ENCODE data around the gene AKR1D1. TPM values are rescaled to one million over a fixed set of nuclear protein-coding genes. Genes with fewer than 3 reads are reported as not detected.

The AKR1D1 gene
- total and polyA plus RNA-seq, 2 donors (not counting 3 experiments of a cell fraction or from before 2014, with no cell fraction given): not detected

DNA sequence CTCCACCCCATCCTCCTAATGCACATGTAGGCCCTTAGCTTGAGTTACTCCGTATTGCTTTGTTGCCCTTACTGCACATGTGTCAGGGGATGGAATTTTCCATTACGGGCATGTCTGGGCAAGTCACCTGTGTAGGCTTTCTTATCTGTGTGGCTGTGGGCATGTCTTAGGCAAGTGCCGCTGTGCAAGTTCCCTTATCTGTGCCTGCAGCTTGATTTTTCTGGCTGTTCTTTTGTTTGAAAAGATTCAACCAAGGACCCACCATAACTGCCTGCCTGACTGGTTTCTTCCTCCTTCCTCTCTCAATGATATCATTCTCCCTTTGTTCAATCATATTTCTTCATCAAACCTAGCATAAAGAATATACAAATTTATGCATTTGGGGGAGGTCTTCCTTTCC lies 88.5 kb downstream of the AKR1D1 start:
- Histone ChIP-seq H2AFZ (ENCODE audit: low read depth, low read length) (no peak overlapping the region), H3K79me2 (ENCODE audit: control insufficient read depth, insufficient read depth, low read length) (no peaks in the 10 kb centered on the region), H3K9ac (replicated peaks; ENCODE audit: extremely low read depth, insufficient read depth, low read length) (no peak overlapping the region), H3K27ac (ENCODE audit: insufficient read depth, low read depth, low read length) (no peak overlapping the region), H4K20me1 (replicated peaks; ENCODE audit: control insufficient read depth, extremely low read depth, insufficient read depth, low read length) (no peaks in the 10 kb centered on the region), H3K9me3 (replicated peaks; ENCODE audit: control insufficient read depth, insufficient read depth, low read length) (no peaks in the 10 kb centered on the region), H3K36me3 (ENCODE audit: control insufficient read depth in 2 of 2, extremely low read depth in 1 of 2, insufficient read depth in 2 of 2, low read length in 2 of 2) (no peaks in the 10 kb centered on the region), H3K9me1 (replicated peaks; ENCODE audit: control insufficient read depth, extremely low read depth, insufficient read depth, low read length) (no peaks in the 10 kb centered on the region), H3K4me2 (ENCODE audit: insufficient read depth, low read length) (no peak overlapping the region), H3K4me1 (ENCODE audit: control insufficient read depth, extremely low read depth, insufficient read depth, low read length) (no peaks in the 10 kb centered on the region), H3K27me3 (ENCODE audit: control insufficient read depth in 2 of 2, insufficient read depth in 2 of 2, low read length in 2 of 2) (no peaks in the 10 kb centered on the region), H3K4me3 (replicated peaks in 1 of 3; ENCODE audit: insufficient read depth in 1 of 3, low read depth in 1 of 3, low read length in 3 of 3) (no peak overlapping the region)
- DNase-seq (ENCODE audit: low read depth, low spot score): no peak
- dilution Hi-C loops (cut with MboI; ENCODE audit: extremely low pct_ligation_motif_present, low sequenced_read_pairs): no loop called here
- POLR2A ChIA-PET: interaction anchor here (0.7 kb wide), 1 partner anchor 517 kb away, joined by 6 read pairs; no protein-coding TSS in a partner anchor
- FAIRE-seq: no peak
- intact Hi-C loops (cut with micrococcal nuclease): loop anchor here (5.0 to 10.0 kb wide), 2 partner anchors 92 to 380 kb away; no protein-coding TSS in a partner anchor
- CTCF ChIA-PET: no interaction called here
- TF ChIP-seq POLR2A (IDR thresholded peaks at IDR 0.05; ENCODE audit: low read depth, low read length) (no peak), EZH2 (IDR thresholded peaks at IDR 0.05; ENCODE audit: borderline replicate concordance, low read depth, low read length, severe bottlenecking) (no peak)
- no TSS peak for BruUV-seq (replicated peaks)

GRCh38 chr7:138166681-138167080 lies 90.4 kb downstream of the AKR1D1 start:
- H3K4me2 ChIP-seq (ENCODE audit: insufficient read depth, low read length): no peak overlapping the region
- no peaks in the 10 kb centered on the region for H3K27me3 ChIP-seq (ENCODE audit: control insufficient read depth in 2 of 2, insufficient read depth in 2 of 2, low read length in 2 of 2)
- no peak for FAIRE-seq
- H3K9me1 ChIP-seq (replicated peaks; ENCODE audit: control insufficient read depth, extremely low read depth, insufficient read depth, low read length): no peaks in the 10 kb centered on the region
- CTCF ChIA-PET: interaction anchor here (1.4 to 2.9 kb wide), 2 partner anchors 18 to 572 kb away, joined by 3 to 14 read pairs; no protein-coding TSS in a partner anchor
- DNase-seq (ENCODE audit: low read depth, low spot score): no peak
- intact Hi-C loops (cut with micrococcal nuclease) (loop anchor here (10.0 kb wide), 1 partner anchor 378 kb away; no protein-coding TSS in a partner anchor), dilution Hi-C loops (cut with MboI; ENCODE audit: extremely low pct_ligation_motif_present, low sequenced_read_pairs) (no loop called here)
- no peaks in the 10 kb centered on the region for H3K79me2 ChIP-seq (ENCODE audit: control insufficient read depth, insufficient read depth, low read length)
- H3K9ac ChIP-seq (replicated peaks; ENCODE audit: extremely low read depth, insufficient read depth, low read length): no peak overlapping the region
- no peak overlapping the region for H2AFZ ChIP-seq (ENCODE audit: low read depth, low read length)
- no TSS peak for BruUV-seq (replicated peaks)
- POLR2A ChIA-PET: no interaction called here
- H3K27ac ChIP-seq (ENCODE audit: insufficient read depth, low read depth, low read length): no peak overlapping the region
- H3K36me3 ChIP-seq (ENCODE audit: control insufficient read depth in 2 of 2, extremely low read depth in 1 of 2, insufficient read depth in 2 of 2, low read length in 2 of 2): no peaks in the 10 kb centered on the region
- H4K20me1 ChIP-seq (replicated peaks; ENCODE audit: control insufficient read depth, extremely low read depth, insufficient read depth, low read length): no peaks in the 10 kb centered on the region
- no peaks in the 10 kb centered on the region for H3K4me1 ChIP-seq (ENCODE audit: control insufficient read depth, extremely low read depth, insufficient read depth, low read length)
- no peak overlapping the region for H3K4me3 ChIP-seq (replicated peaks in 1 of 3; ENCODE audit: insufficient read depth in 1 of 3, low read depth in 1 of 3, low read length in 3 of 3)
- no peaks in the 10 kb centered on the region for H3K9me3 ChIP-seq (replicated peaks; ENCODE audit: control insufficient read depth, insufficient read depth, low read length)
- TF ChIP-seq CTCF (IDR thresholded peaks at IDR 0.05; ENCODE audit: extremely low read depth in 1 of 2, insufficient read depth in 1 of 2, low read depth in 1 of 2, low read length in 2 of 2) (no peak), MAX (IDR thresholded peaks at IDR 0.05; ENCODE audit: insufficient read depth, insufficient read length) (no peak), POLR2AphosphoS5 (IDR thresholded peaks at IDR 0.05; ENCODE audit: insufficient read depth, low read depth, low read length) (no peak), MYC (IDR thresholded peaks at IDR 0.05; ENCODE audit: low read depth, low read length) (no peak), GATA2 (IDR thresholded peaks at IDR 0.05; ENCODE audit: insufficient read depth, insufficient read length, low read depth, low read length) (no peak), FOS (IDR thresholded peaks at IDR 0.05; ENCODE audit: borderline replicate concordance, insufficient read depth, low read length) (no peak), POLR2A (IDR thresholded peaks at IDR 0.05; ENCODE audit: low read depth, low read length) (no peak), JUN (IDR thresholded peaks at IDR 0.05; ENCODE audit: borderline replicate concordance, insufficient read depth, insufficient read length, low read depth) (no peak), EZH2 (IDR thresholded peaks at IDR 0.05; ENCODE audit: borderline replicate concordance, low read depth, low read length, severe bottlenecking) (no peak)
